HL-60 (cell line): Measurements from ENCODE around the gene APOL2.

Experiments
- DNase-seq, 2 experiments: peaks; one replicate each; pipeline ENCODE4 v3.0.0-alpha.2; 2010 to 2020; ENCODE audit warnings: low read depth in 1 of 2, low spot score in 1 of 2
- H3K27ac ChIP-seq: fragments of 250-450 bp; sonication (Bioruptor Pico); replicated peaks from 2 replicates; pipeline ENCODE4 v1.5.1; 2020; ENCODE audit warnings: mild to moderate bottlenecking, moderate library complexity
- H3K27me3 ChIP-seq: fragments of 250-450 bp; sonication (Bioruptor Pico); 2 replicates; pipeline ENCODE4 v1.5.1; 2021; ENCODE audit warnings: mild to moderate bottlenecking, moderate library complexity; ENCODE audit not compliant: insufficient read depth, poor library complexity, severe bottlenecking
- H3K4me3 ChIP-seq: replicated peaks from 2 replicates; pipeline ENCODE4 v1.5.1; 2011; ENCODE audit warnings: mild to moderate bottlenecking, control low read depth, low read length; ENCODE audit not compliant: insufficient read depth
- CTCF ChIP-seq: IDR thresholded peaks from one replicate; pipeline ENCODE4 v1.5.1; 2011; ENCODE audit warnings: low read length, control low read depth, inconsistent platforms; ENCODE audit not compliant: insufficient read depth
- GABPA ChIP-seq: IDR thresholded peaks from 2 replicates; pipeline ENCODE4 v1.6.1; 2012; ENCODE audit warnings: low read depth
- POLR2AphosphoS5 ChIP-seq: IDR thresholded peaks from 2 replicates; pipeline ENCODE4 v1.6.1; 2012; ENCODE audit warnings: low read depth
- REST ChIP-seq: IDR thresholded peaks from 2 replicates; pipeline ENCODE4 v1.6.1; 2012; ENCODE audit warnings: low read depth; ENCODE audit not compliant: insufficient replicate concordance
- SPI1 ChIP-seq: IDR thresholded peaks from 2 replicates; pipeline ENCODE4 v1.6.1; 2012; ENCODE audit warnings: low read depth, mild to moderate bottlenecking, borderline replicate concordance

Gene APOL2

GRCh38 chr22:36286096-36286957 lies 47.0 kb upstream of the APOL2 start:
- peak; percentile 39 to 65 for DNase-seq
- TF ChIP-seq POLR2AphosphoS5 = 0 out of 2 replicates have a peak, but pooled peaks have one; percentile 8
- TF ChIP-seq SPI1 = no peak
- TF ChIP-seq CTCF = peak; percentile 95
- Histone ChIP-seq H3K27me3 (no peaks in the 10 kb centered on the region), H3K27ac (no peak overlapping the region), H3K4me3 (no peak overlapping the region)

GRCh38 chr22:36285545-36285944 lies 46.2 kb upstream of the APOL2 start:
- Histone ChIP-seq H3K27me3 (no peaks in the 10 kb centered on the region), H3K4me3 (no peak overlapping the region), H3K27ac (no peak overlapping the region)
- no peak for TF ChIP-seq CTCF
- no peak for TF ChIP-seq REST
- no peak for TF ChIP-seq POLR2AphosphoS5
- no peak for TF ChIP-seq SPI1
- TF ChIP-seq GABPA = no peak
- DNase-seq = no peak

- Histone ChIP-seq H3K27ac (no peak overlapping the region), H3K27me3 (no peaks in the 10 kb centered on the region)
Measured at GRCh38 chr22:36285017-36285416, 45.7 kb upstream of the APOL2 start.

More at GRCh38 chr22:36285017-36285416, 45.7 kb upstream of the APOL2 start:
- no peak overlapping the region for H3K4me3 ChIP-seq
- TF ChIP-seq CTCF (no peak), POLR2AphosphoS5 (no peak), GABPA (no peak), REST (no peak), SPI1 (no peak)
- DNase-seq = no peak
